Ovary (tissue), 9 donors: ENCODE data around the gene DIPK1B. TPM values are rescaled to one million over a fixed set of nuclear protein-coding genes. Genes with fewer than 3 reads are reported as not detected.
A peak's percentile ranks its signal among the peaks of the same experiment; 100 is the strongest.

Experiments used
- DNase-seq, 5 donors: peaks; one replicate each; pipeline ENCODE4 v3.0.0-alpha.2; 2019 to 2020
- H3K27ac ChIP-seq, 2 donors: fragments of 200-600 bp; one replicate each; pipeline versions ENCODE4 v1.5.1 to v1.8.0; 2019 to 2022
- H3K27me3 ChIP-seq: fragments of 200-600 bp; one replicate; pipeline ENCODE4 v1.8.0; 2022
- H3K36me3 ChIP-seq: fragments of 200-600 bp; sonication (generic); one replicate; pipeline ENCODE4 v1.5.1; 2019
- H3K4me1 ChIP-seq: one replicate; pipeline ENCODE4 v1.8.1; 2013; ENCODE audit warnings: mild to moderate bottlenecking, moderate library complexity; ENCODE audit not compliant: insufficient read depth
- H3K4me3 ChIP-seq: fragments of 200-600 bp; sonication (generic); one replicate; pipeline ENCODE4 v1.5.1; 2017
- H3K9me3 ChIP-seq, 2 donors: fragments of 200-600 bp in 1 of 2; sonication (generic) in 1 of 2; one replicate each; pipeline versions ENCODE4 v1.5.1 to v1.8.1; 2013 to 2019; ENCODE audit warnings: mild to moderate bottlenecking in 1 of 2, moderate library complexity in 1 of 2
- CTCF ChIP-seq, 3 donors: fragments of 450-650 bp in 2 of 3; fragments of 200-600 bp in 1 of 3; IDR thresholded peaks; one replicate each; pipeline versions ENCODE4 v1.5.1 to v1.8.0; 2016 to 2022; ENCODE audit warnings: antibody characterized with exemption in 3 of 3, mild to moderate bottlenecking in 1 of 3
- EP300 ChIP-seq: sonication (generic); formaldehyde crosslinking; IDR thresholded peaks from one replicate; pipeline ENCODE4 v1.6.1; 2017; ENCODE audit warnings: antibody characterized with exemption
- POLR2A ChIP-seq: fragments of 450-650 bp; IDR thresholded peaks from one replicate; pipeline ENCODE4 v1.6.1; 2017; ENCODE audit warnings: antibody characterized with exemption, mild to moderate bottlenecking, moderate library complexity
- WGBS, 3 donors: extraction: QIAGEN DNeasy Blood & Tissue Kit in 1 of 3; methylation state at CpG; one replicate each; pipeline versions ENCODE4 v1.1.5 to v1.1.7; 2013 to 2017; 5-methylcytosine and 5-hydroxymethylcytosine counted together
- intact Hi-C, 4 donors: fragments of 100-400 bp; cut with DNase I; formaldehyde crosslinking; loops; one replicate each; pipeline versions ENCODE4 v1.11.0 to v1.15.1; 2022 to 2023
- polyA plus RNA-seq, 2 donors: library from polyadenylated mRNA; stranded (reverse); fragments of 200-250 nt in 1 of 2; fragments of 350-450 nt in 1 of 2; fragmentation: Illumina TruSeq in 1 of 2; extraction: RNeasy Lipid Tissue Mini Kit (QIAGEN cat#74804) in 1 of 2; gene quantifications; one replicate each; pipeline ENCODE4 v1.2.3, GENCODE V29; 2013 to 2014
- total RNA-seq, 7 donors: library from RNA; depleted of rRNA in 2 of 7; stranded (reverse); fragments of >200 nt in 2 of 7; fragmentation: NEBNext Ultra II Directional in 3 of 7; extraction: Animal tissue kit (Norgen Biotek cat#: 25700) in 3 of 7; gene quantifications; one replicate each; pipeline versions ENCODE4 v1.1.0 to v1.2.4, GENCODE V29; 2016 to 2023
- donor health status: DM: no; HTN: no; CAD: no; lungs with moderate emphysema.
- donor health status: DM: no; HTN: no; CAD: no.
- donor health status: Bipolar disorder and iron deficiency.
- donor health status: DM: yes; HTN: yes; CAD: no.
- donor health status: DM: no; HTN: no; CAD: no.
- donor health status: DM: yes; HTN: yes; CAD: no.

The DIPK1B gene
- total and polyA plus RNA-seq, 9 donors = 2.9 to 23.4 (median 13.1) TPM

GRCh38 chr9:136671254-136671614 is 41.1 kb upstream of the DIPK1B start:
- 22 to 38% (median 36%) methylated on average over 11 to 12 of the region's 12 CpGs for WGBS, 3 donors
- no peak overlapping the region for H3K27ac ChIP-seq

GRCh38 chr9:136671646-136672430 is 40.5 kb upstream of the DIPK1B start:
- peaks cover 3% of the 10 kb centered on the region for H3K27me3 ChIP-seq
- peak in 4 of 5 donors; percentile 28 to 71 (median 57) for DNase-seq
- H3K4me3 ChIP-seq = no peak overlapping the region
- intact Hi-C loops = no loop called here
- no peaks in the 10 kb centered on the region for H3K36me3 ChIP-seq
- H3K4me1 ChIP-seq = no peaks in the 10 kb centered on the region
- no peak overlapping the region for H3K27ac ChIP-seq
- no peaks in the 10 kb centered on the region for H3K9me3 ChIP-seq
- TF ChIP-seq CTCF (IDR thresholded peaks at IDR 0.05) (peak; percentile 42 to 50 (median 48)), POLR2A (no peak)
- WGBS, 3 donors = 43 to 64% (median 46%) methylated on average over 17 to 27 of the region's 27 CpGs

More at GRCh38 chr9:136671254-136671614, 41.1 kb upstream of the DIPK1B start:
- intact Hi-C loops = no loop called here
- Histone ChIP-seq H3K4me3 (no peak overlapping the region), H3K36me3 (no peaks in the 10 kb centered on the region), H3K9me3 (no peaks in the 10 kb centered on the region), H3K27me3 (peaks cover 3% of the 10 kb centered on the region), H3K4me1 (no peaks in the 10 kb centered on the region)
- no peak for DNase-seq
- TF ChIP-seq CTCF (IDR thresholded peaks at IDR 0.05) (no peak), EP300 (no peak), POLR2A (no peak)

GRCh38 chr9:136672431-136673087 is 39.8 kb upstream of the DIPK1B start:
- H3K9me3 ChIP-seq = no peaks in the 10 kb centered on the region

More at GRCh38 chr9:136672431-136673087, 39.8 kb upstream of the DIPK1B start:
- H3K27me3 ChIP-seq = no peaks in the 10 kb centered on the region
- TF ChIP-seq CTCF (IDR thresholded peaks at IDR 0.05) = no peak
- TF ChIP-seq EP300 = no peak
- TF ChIP-seq POLR2A = no peak
- H3K27ac ChIP-seq = no peak overlapping the region
- no peaks in the 10 kb centered on the region for H3K4me1 ChIP-seq
- no peak for DNase-seq
- intact Hi-C loops = no loop called here
- WGBS, 3 donors = 60 to 62% (median 61%) methylated on average over 14 of the region's 14 CpGs
- no peak overlapping the region for H3K4me3 ChIP-seq
- no peaks in the 10 kb centered on the region for H3K36me3 ChIP-seq
